Coronary artery (tissue), 2 donors: ENCODE results near the gene APOBEC3F.
"Not testable (repeated sequence)": the region's sequence is repeated elsewhere in the genome, so short reads cannot be mapped to it uniquely, and the experiment has no call there.

ENCODE experiments used
- DNase-seq: peaks from one replicate; pipeline ENCODE4 v3.0.0-alpha.2; 2017; ENCODE audit warnings: low spot score
- H3K27ac ChIP-seq, 2 donors: fragments of 200-600 bp; sonication (generic); one replicate each; pipeline ENCODE4 v1.5.1; 2016 to 2019
- H3K4me3 ChIP-seq: fragments of 200-600 bp; sonication (generic); 2 replicates; pipeline ENCODE4 v1.5.1; 2016; ENCODE audit warnings: mild to moderate bottlenecking, moderate library complexity
- TF ChIP-seq, protein P1 (sequence below): fragments of 200-600 bp; sonication (generic); IDR thresholded peaks from one replicate; pipeline ENCODE4 v1.5.1; 2019; ENCODE audit warnings: antibody characterized with exemption

The APOBEC3F gene

DNA sequence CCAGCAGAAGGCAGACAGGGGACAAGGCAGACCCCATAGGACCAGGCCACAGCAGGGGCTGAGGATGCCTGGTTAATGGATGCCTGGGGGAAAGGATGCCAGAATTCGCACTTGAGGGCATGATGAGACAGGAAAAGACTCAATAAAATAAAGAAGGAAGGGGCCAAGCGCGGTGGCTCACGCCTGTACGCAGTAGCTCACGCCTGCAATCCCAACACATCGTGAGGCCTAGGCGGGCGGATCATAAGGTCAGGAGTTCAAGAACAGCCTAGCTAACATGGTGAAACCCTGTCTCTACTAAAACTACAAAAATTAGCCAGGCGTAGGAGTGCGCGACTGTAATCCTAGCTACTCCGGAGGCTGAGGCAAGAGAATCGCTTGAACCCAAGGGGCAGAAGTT lies 10.0 kb upstream of the APOBEC3F start:
- Histone ChIP-seq H3K27ac (no peak overlapping the region), H3K4me3 (no peak overlapping the region)
- TF ChIP-seq, protein P1, sequence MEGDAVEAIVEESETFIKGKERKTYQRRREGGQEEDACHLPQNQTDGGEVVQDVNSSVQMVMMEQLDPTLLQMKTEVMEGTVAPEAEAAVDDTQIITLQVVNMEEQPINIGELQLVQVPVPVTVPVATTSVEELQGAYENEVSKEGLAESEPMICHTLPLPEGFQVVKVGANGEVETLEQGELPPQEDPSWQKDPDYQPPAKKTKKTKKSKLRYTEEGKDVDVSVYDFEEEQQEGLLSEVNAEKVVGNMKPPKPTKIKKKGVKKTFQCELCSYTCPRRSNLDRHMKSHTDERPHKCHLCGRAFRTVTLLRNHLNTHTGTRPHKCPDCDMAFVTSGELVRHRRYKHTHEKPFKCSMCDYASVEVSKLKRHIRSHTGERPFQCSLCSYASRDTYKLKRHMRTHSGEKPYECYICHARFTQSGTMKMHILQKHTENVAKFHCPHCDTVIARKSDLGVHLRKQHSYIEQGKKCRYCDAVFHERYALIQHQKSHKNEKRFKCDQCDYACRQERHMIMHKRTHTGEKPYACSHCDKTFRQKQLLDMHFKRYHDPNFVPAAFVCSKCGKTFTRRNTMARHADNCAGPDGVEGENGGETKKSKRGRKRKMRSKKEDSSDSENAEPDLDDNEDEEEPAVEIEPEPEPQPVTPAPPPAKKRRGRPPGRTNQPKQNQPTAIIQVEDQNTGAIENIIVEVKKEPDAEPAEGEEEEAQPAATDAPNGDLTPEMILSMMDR, result no peak
- DNase-seq, result no peak

DNA sequence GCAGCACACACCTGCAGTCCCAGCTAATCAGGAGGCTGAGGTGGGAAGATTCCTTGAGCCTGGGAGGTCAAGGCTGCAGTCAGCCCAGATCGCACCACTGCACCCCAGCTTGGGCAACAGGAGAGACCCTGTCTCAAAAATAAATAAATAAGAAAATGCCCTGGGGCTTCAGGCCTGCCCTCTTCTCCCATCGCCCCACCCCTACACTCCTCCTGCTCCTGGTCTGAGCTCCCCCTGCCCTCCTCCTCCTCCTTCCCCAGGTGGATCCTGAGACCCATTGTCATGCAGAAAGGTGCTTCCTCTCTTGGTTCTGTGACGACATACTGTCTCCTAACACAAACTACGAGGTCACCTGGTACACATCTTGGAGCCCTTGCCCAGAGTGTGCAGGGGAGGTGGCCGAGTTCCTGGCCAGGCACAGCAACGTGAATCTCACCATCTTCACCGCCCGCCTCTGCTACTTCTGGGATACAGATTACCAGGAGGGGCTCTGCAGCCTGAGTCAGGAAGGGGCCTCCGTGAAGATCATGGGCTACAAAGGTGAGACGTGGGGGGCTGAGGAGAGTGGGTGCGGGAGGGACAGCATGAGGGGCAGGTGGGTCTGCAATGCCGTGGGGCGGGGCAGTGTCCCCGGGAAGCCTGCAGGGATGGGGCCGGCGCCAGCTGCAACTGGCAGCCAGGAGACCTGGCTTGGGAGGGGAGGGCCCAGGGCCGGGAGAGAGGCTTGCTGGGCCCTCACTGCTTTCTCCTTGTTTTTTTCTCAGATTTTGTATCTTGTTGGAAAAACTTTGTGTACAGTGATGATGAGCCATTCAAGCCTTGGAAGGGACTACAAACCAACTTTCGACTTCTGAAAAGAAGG lies 9.0 kb upstream of the APOBEC3F start:
- DNase-seq, H3K27ac ChIP-seq, H3K4me3 ChIP-seq: not testable (repeated sequence)

DNA sequence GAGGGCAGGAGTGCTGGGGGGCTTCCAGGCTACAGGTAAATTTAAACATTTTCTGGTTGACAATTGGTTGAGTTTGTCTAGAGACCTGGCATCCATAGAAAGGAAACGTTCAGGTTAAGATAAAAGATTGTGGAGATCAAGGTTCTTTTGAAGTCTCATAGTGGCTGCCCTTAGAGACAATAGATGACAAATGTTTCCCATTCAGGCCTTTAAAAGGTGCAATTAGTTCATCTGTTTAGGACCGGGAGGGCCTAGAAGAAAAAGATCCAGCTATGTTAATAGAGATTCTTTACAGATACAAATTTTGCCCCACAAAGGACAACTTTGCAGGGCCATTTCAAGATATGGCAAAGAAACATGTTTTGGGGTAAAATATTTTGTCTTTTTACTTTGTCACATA lies 3.6 kb upstream of the APOBEC3F start:
- H3K27ac ChIP-seq, DNase-seq, H3K4me3 ChIP-seq: not testable (repeated sequence)

DNA sequence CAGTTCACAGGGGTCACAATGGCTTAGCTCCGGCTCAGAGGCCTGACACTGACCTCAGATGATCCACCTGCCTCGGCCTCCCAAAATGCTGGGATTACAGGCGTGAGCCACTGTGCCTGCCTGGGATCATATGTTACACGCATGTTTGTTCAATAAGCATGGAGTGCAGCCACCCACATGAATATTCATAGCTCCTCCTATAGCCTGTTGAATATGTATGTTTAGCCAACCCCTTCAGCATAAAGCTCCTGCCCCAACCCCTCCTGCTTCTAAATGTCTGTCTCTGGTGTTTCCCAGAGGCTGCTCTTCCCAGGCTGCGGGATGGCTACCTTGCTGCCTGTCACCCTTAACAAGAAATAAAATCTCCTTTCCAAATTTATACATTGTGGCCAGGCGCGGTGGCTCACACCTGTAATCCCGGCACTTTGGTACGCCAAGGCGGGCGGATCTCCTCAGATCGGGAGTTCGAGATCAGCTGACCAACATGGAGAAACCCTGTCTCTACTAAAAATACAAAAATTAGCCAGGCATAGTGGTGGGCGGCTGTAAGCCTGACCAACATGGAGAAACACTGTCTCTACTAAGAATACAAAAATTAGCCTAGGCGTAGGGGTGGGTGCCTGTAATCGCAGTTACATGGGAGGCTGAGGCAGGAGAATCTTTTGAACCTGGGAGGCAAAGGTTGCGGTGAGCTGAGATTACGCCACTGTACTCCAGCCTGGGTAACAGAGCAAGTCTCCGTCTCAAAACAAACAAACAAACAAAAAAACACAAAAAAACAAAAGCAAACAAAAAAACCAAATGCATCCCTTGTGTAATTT lies 1.1 kb upstream of the APOBEC3F start:
- TF ChIP-seq, protein P1, result no peak
- Histone ChIP-seq H3K27ac (no peak overlapping the region), H3K4me3 (no peak overlapping the region)
- no peak for DNase-seq

DNA sequence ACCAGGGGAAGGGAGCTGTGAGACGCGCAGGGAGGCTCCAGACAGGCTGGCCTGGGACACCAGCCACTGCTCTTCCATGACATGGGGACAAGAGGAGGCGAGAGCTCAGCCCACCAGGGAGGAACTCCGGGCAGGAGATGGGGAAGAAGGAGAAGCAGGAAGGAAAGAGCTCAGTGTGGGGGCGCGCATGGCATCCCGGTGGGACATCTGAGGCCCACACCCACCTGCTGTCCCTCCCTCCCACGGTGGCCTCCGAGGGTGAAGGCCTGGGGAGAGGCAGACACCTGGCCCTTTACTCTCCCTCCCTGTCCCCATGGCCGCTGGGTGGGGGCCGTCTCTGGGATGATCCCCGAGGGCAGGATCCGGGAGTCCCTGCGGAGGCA lies 518 bp upstream of the APOBEC3F start:
- Histone ChIP-seq H3K4me3 (peak overlapping the region; percentile 74), H3K27ac (peak overlapping the region in 1 of 2 donors; percentile 87)
- DNase-seq, result not testable (repeated sequence)

DNA sequence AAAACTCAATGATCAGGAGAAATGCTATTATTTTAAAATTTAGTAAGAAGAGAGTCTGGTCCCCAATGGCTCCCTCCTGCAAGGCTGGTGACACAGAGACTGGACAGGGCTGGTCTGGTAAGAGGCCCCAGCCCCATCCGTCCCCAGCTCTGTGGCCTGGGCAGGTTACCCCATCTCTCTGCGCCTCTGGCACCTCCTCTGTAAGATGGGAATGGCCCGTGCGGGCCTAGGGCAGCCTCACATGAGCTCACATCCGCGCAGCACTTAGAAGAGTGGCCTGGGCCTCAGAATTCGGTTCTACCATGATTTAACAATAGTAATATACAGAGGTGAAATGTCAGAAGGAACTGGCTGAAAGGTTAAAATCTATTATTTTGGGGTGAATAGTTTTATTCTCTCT lies 1.2 kb downstream of the APOBEC3F start:
- no peak for DNase-seq
- Histone ChIP-seq H3K4me3 (no peak overlapping the region), H3K27ac (no peak overlapping the region)
- TF ChIP-seq, protein P1, result no peak

DNA sequence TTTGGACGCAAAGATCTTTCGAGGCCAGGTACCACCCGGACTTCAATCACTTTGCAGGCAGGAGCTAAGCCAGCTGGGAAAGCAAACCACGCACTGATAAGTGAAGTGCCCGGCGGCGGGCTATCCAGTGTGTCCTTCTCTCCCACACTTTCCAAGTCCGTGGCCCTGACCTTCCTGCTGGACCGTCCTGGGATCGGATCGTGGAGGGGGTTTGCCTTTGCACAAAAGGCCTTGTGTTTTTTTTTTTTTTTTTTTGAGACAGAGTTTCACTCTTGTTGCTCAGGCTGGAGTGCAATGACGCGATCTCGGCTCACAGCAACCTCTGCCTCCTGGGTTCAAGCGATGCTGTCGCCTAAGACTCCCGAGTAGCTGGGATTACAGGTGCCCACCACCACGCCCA lies 2.4 kb downstream of the APOBEC3F start:
- not testable (repeated sequence) for DNase-seq, H3K4me3 ChIP-seq, H3K27ac ChIP-seq

DNA sequence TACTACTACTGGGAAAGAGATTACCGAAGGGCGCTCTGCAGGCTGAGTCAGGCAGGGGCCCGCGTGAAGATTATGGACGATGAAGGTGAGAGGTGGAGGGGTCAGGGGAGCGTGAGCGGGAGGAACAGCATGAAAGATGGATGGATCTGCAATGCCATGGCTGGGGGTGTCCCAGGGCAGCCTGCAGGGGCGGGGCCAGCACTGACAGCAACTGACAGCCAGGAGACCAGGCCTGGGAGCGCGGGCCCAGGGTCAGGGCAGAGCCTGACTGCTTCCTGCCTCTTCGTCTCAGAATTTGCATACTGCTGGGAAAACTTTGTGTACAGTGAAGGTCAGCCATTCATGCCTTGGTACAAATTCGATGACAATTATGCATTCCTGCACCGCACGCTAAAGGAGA lies 4.5 kb downstream of the APOBEC3F start:
- not testable (repeated sequence) for DNase-seq, H3K27ac ChIP-seq, H3K4me3 ChIP-seq

DNA sequence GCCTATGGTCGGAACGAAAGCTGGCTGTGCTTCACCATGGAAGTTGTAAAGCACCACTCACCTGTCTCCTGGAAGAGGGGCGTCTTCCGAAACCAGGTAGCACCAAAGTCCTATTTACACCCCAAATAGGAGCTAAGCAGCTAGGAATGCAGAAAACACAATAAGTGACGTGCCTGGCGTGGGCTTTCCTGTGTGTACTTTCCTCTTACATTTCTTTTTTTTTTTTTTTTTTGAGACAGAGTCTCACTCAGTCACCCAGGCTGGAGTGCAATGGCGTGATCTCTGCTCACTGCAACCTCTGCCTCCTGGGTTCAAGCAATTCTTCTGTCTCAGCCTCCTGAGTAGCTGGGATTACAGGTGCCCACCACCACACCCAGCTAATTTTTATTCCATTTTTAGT lies 8.8 kb downstream of the APOBEC3F start:
- DNase-seq, H3K4me3 ChIP-seq, H3K27ac ChIP-seq: not testable (repeated sequence)

DNA sequence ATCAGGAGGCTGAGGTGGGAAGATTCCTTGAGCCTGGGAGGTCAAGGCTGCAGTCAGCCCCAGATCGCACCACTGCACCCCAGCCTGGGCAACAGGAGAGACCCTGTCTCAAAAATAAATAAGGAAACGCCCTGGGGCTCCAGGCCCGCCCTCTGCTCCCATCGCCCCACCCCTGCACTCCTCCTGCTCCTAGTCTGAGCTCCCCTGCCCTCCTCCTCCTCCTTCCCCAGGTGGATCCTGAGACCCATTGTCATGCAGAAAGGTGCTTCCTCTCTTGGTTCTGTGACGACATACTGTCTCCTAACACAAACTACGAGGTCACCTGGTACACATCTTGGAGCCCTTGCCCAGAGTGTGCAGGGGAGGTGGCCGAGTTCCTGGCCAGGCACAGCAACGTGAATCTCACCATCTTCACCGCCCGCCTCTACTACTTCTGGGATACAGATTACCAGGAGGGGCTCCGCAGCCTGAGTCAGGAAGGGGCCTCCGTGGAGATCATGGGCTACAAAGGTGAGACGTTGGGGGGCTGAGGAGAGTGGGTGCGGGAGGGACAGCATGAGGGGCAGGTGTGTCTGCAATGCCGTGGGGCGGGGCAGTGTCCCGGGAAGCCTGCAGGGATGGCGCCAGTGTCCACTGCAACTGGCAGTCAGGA lies 11.3 kb downstream of the APOBEC3F start:
- DNase-seq, H3K27ac ChIP-seq, H3K4me3 ChIP-seq: not testable (repeated sequence)
